HCT116 (cell line): ENCODE data around the gene TRMT1. TPM values are rescaled to one million over a fixed set of nuclear protein-coding genes. Genes with fewer than 3 reads are reported as not detected.

ENCODE experiments used
- ATAC-seq: fragments of 200-7000 bp; cut with Tn5 transposase; 2 replicates; pipeline ENCODE4 v1.9.1; 2020; ENCODE audit warnings: mild to moderate bottlenecking, moderate library complexity
- BruUV-seq: library from RNA; stranded (reverse); fragments of 400-500 nt; replicated peaks from 2 replicates; lab custom pipeline; 2021; lab: Mats Ljungman, UMichigan
- CTCF ChIA-PET: fragments of 300-600 bp; sonication (Branson Sonifier 250); formaldehyde crosslinking; loops from one replicate; lab custom pipeline; 2021; ENCODE audit warnings: antibody characterized with exemption; lab: Charles Lee
- POLR2A ChIA-PET: fragments of 300-600, 350-600 bp; sonication (Branson Sonifier 250); formaldehyde crosslinking; loops from one replicate; lab custom pipeline; 2021; ENCODE audit warnings: antibody characterized with exemption; lab: Charles Lee
- RAD21 ChIA-PET, 2 experiments: fragments of 300-600 bp; sonication (Branson Sonifier 250); formaldehyde crosslinking; loops; one replicate each; lab custom pipeline; 2023; ENCODE audit warnings: low total read pairs in 2 of 2; ENCODE audit not compliant: uncharacterized antibody in 2 of 2, unreplicated experiment in 2 of 2, low non-redundant PET in 1 of 2; lab: Charles Lee
- DNase-seq: peaks from one replicate; pipeline ENCODE4 v3.0.0-alpha.2; 2010; ENCODE audit warnings: low read depth, low spot score
- H2AFZ ChIP-seq: fragments of 200-600 bp; shearing (Covaris generic), sonication (generic); 2 replicates; pipeline ENCODE4 v1.6.1; 2017; ENCODE audit warnings: low read depth, mixed run types, mixed read lengths, antibody characterized with exemption, low read length; ENCODE audit not compliant: poor library complexity, severe bottlenecking
- H3K27ac ChIP-seq: 2 replicates; pipeline ENCODE4 v1.5.1; 2012; ENCODE audit warnings: low read depth, low read length
- H3K27me3 ChIP-seq: fragments of 200-600 bp; sonication (generic); 2 replicates; pipeline ENCODE4 v1.6.1; 2016; ENCODE audit warnings: mixed run types, low read length, mixed read lengths; ENCODE audit not compliant: insufficient read depth
- H3K36me3 ChIP-seq, 2 experiments: fragments of 200-500 bp in 1 of 2; fragments of 200-600 bp in 1 of 2; sonication (Bioruptor generic) in 1 of 2; sonication (generic) in 1 of 2; 2 replicates each; pipeline versions ENCODE4 v1.5.1 to v1.6.1; 2014 to 2016; ENCODE audit warnings: low read length in 2 of 2, inconsistent platforms in 1 of 2, mixed read lengths in 1 of 2, mixed run types in 1 of 2; ENCODE audit not compliant: insufficient read depth in 2 of 2, control insufficient read depth in 1 of 2
- H3K4me1 ChIP-seq, 2 experiments: fragments of 200-600 bp in 1 of 2; sonication (generic) in 1 of 2; 2 replicates each; pipeline versions ENCODE4 v1.5.1 to v1.6.1; 2012 to 2017; ENCODE audit warnings: low read length in 2 of 2, inconsistent platforms in 1 of 2, mild to moderate bottlenecking in 1 of 2, mixed read lengths in 1 of 2, mixed run types in 1 of 2, moderate library complexity in 1 of 2; ENCODE audit not compliant: insufficient read depth in 2 of 2, control insufficient read depth in 1 of 2
- H3K4me2 ChIP-seq: fragments of 200-600 bp; sonication (generic); 2 replicates; pipeline ENCODE4 v1.6.1; 2017; ENCODE audit warnings: mixed run types, low read length, mixed read lengths
- H3K4me3 ChIP-seq, 2 experiments: fragments of 200-600 bp in 1 of 2; sonication (generic) in 1 of 2; replicated peaks in 1 of 2; 2 replicates each; pipeline ENCODE4 v1.5.1; 2011 to 2016; ENCODE audit warnings: low read length in 2 of 2, control low read depth in 1 of 2, low read depth in 1 of 2, mild to moderate bottlenecking in 1 of 2, mixed read lengths in 1 of 2, mixed run types in 1 of 2
- H3K79me2 ChIP-seq: fragments of 200-600 bp; sonication (generic); 2 replicates; pipeline ENCODE4 v1.6.1; 2017; ENCODE audit warnings: mild to moderate bottlenecking, mixed run types, low read length, moderate library complexity, mixed read lengths; ENCODE audit not compliant: insufficient read depth
- H3K9ac ChIP-seq: fragments of 200-600 bp; sonication (generic); 2 replicates; pipeline ENCODE4 v1.6.1; 2016; ENCODE audit warnings: low read length, mixed read lengths
- H3K9me2 ChIP-seq: fragments of 200-600 bp; sonication (generic), shearing (Covaris generic); 2 replicates; pipeline ENCODE4 v1.6.1; 2017; ENCODE audit warnings: mixed run types, mild to moderate bottlenecking, moderate library complexity; ENCODE audit not compliant: insufficient read depth
- H3K9me3 ChIP-seq, 2 experiments: fragments of 200-500 bp in 1 of 2; fragments of 200-600 bp in 1 of 2; sonication (Bioruptor generic) in 1 of 2; sonication (generic) in 1 of 2; 2 replicates each; pipeline ENCODE4 v1.6.1; 2014 to 2017; ENCODE audit warnings: low read length in 2 of 2, mixed read lengths in 2 of 2, inconsistent platforms in 1 of 2, low read depth in 1 of 2, mild to moderate bottlenecking in 1 of 2, mixed run types in 1 of 2, moderate library complexity in 1 of 2; ENCODE audit not compliant: control insufficient read depth in 1 of 2, insufficient read depth in 1 of 2
- H4K20me1 ChIP-seq: fragments of 200-600 bp; sonication (generic), shearing (Covaris generic); 2 replicates; pipeline ENCODE4 v1.6.1; 2017; ENCODE audit warnings: mixed run types, mild to moderate bottlenecking, moderate library complexity; ENCODE audit not compliant: insufficient read depth
- EGR1 ChIP-seq: IDR thresholded peaks from 2 replicates; pipeline ENCODE4 v1.6.1; 2012; ENCODE audit warnings: low read depth
- ELF1 ChIP-seq: IDR thresholded peaks from 2 replicates; pipeline ENCODE4 v1.6.1; 2012; ENCODE audit warnings: low read depth, borderline replicate concordance
- FOSL1 ChIP-seq: IDR thresholded peaks from 2 replicates; pipeline ENCODE4 v1.6.1; 2012; ENCODE audit warnings: low read depth
- JUND ChIP-seq: IDR thresholded peaks from 2 replicates; pipeline ENCODE4 v1.6.1; 2012
- POLR2A ChIP-seq: IDR thresholded peaks from 2 replicates; pipeline ENCODE4 v1.7.0; 2011; ENCODE audit warnings: borderline replicate concordance; ENCODE audit not compliant: insufficient read depth, insufficient read length; ENCODE audit errors: extremely low read depth
- POLR2AphosphoS5 ChIP-seq: IDR thresholded peaks from 2 replicates; pipeline ENCODE4 v1.6.1; 2011; ENCODE audit warnings: mild to moderate bottlenecking, low read depth, low read length, moderate library complexity
- RAD21 ChIP-seq: IDR thresholded peaks from 2 replicates; pipeline ENCODE4 v1.6.1; 2012; ENCODE audit warnings: low read depth, mild to moderate bottlenecking
- SIN3A ChIP-seq: IDR thresholded peaks from 2 replicates; pipeline ENCODE4 v1.6.1; 2012; ENCODE audit warnings: low read depth
- SRF ChIP-seq: IDR thresholded peaks from 2 replicates; pipeline ENCODE4 v1.6.1; 2012; ENCODE audit warnings: low read depth
- TCF7L2 ChIP-seq: IDR thresholded peaks from 2 replicates; pipeline ENCODE4 v1.7.0; 2011; ENCODE audit warnings: borderline replicate concordance, inconsistent platforms; ENCODE audit not compliant: insufficient read depth, insufficient read length; ENCODE audit errors: extremely low read depth
- intact Hi-C: fragments of 100-400 bp; cut with micrococcal nuclease; formaldehyde crosslinking; loops from 2 replicates; pipeline ENCODE4 v1.10.0; 2022
- total RNA-seq: library from RNA; stranded (reverse); gene quantifications from one replicate; pipeline ENCODE4 v1.2.1, GENCODE V29; 2021; ENCODE audit not compliant: unreplicated experiment
- TF ChIP-seq, protein P1 (sequence below): IDR thresholded peaks from 2 replicates; pipeline ENCODE4 v1.6.1; 2012
- TF ChIP-seq, protein P2 (sequence below): IDR thresholded peaks from 2 replicates; pipeline ENCODE4 v1.6.1; 2011; ENCODE audit warnings: mild to moderate bottlenecking, low read length, moderate library complexity; ENCODE audit not compliant: insufficient replicate concordance; ENCODE audit errors: extremely low read depth

TRMT1 gene
- total RNA-seq, 1 experiment from 2014 or later: 84.4 TPM

DNA sequence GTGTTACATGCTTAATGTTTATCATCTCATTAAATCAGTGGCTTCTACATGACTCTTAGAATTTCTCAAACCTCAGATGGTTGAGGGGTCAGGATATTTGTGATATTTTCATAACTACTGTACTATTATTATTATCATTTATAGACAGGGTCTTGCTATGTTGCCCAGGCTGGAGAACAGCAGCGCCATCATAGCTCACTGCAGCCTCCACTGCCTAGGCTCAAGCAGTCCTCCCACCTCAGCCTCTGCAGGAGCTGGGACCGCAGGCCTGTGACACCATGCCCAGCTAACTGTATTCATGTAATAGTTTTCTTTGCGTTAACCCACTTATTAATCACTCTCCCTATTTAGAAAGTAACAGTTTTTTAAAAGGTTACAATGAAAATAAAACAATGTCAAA, 43.2 kb upstream of the TRMT1 start:
- no peak overlapping the region for H3K4me3 ChIP-seq
- peaks cover 12% of the 10 kb centered on the region for H3K79me2 ChIP-seq
- H4K20me1 ChIP-seq: no peaks in the 10 kb centered on the region
- H3K4me2 ChIP-seq: no peak overlapping the region
- H3K9ac ChIP-seq: no peak overlapping the region
- CTCF ChIA-PET: no interaction called here
- no peaks in the 10 kb centered on the region for H3K9me3 ChIP-seq
- BruUV-seq: no TSS peak
- no peak overlapping the region for H3K27ac ChIP-seq
- H3K9me2 ChIP-seq: no peaks in the 10 kb centered on the region
- DNase-seq: no peak
- no peaks in the 10 kb centered on the region for H3K27me3 ChIP-seq
- H2AFZ ChIP-seq: no peak overlapping the region
- RAD21 ChIA-PET: no interaction called here
- no peaks in the 10 kb centered on the region for H3K36me3 ChIP-seq
- no peak for TF ChIP-seq JUND
- TF ChIP-seq POLR2A: no peak
- no peak for TF ChIP-seq SRF
- no peak for TF ChIP-seq RAD21
- TF ChIP-seq, all 23 proteins: peak for 0
- intact Hi-C loops: no loop called here
- POLR2A ChIA-PET: interaction anchor here (1.2 kb wide), 1 partner anchor 10 kb away, joined by 4 read pairs; no protein-coding TSS in a partner anchor
- H3K4me1 ChIP-seq: peaks cover 66 to 88% of the 10 kb centered on the region in 2 experiments
- ATAC-seq: no peak

DNA sequence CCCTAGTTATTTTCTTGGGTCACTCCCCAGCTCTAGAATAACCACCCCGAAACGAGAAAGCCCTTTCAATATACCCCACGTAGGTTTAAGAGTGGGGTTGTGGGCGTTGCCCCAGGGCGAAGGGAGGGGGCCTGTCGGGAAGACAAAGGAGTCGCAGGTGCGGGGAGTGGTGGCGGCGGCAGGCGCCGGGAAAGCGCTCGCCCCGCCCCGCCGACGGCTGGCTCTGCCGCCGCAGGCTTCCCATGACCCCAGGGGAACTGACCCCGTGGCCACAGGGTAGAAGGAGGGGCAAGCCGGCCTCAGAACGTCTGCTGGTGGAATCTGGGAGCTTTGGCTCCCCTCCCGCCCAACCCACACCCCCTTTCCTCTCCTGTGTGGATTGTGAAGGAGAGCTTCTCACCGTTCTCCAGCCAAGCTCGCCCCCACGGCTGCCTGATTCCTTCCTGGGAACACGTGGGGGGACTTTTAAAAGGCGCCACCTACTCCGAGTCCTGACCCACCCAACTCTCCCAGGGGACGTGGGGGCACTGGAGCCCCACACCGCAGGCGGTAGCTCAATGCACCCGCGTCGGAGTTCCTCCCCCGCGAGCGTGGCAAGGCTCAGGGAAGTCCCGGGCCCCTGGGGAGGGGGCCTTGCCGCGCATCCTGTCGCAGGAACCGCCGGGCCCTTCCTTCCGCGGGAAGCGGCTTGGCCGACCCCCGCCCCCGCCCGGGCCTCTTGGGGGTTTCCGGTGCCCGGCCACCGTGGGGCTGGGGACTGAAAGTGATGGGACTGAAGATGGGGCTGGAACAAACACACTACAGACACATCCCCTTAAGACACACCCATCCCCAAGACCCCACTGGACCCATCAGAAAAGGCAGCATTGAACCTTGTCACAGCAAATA, 39.2 kb upstream of the TRMT1 start:
- ChIA-PET POLR2A (interaction anchor here (0.6 to 4.6 kb wide), 15 partner anchors 9 to 190 kb away, joined by 3 to 63 read pairs (median 4); partner anchors contain the start of gene NACC1), CTCF (interaction anchor here (0.6 to 1.7 kb wide), 7 partner anchors 14 to 107 kb away, joined by 3 to 5 read pairs (median 4); no protein-coding TSS in a partner anchor)

More for the DNA sequence above, 39.2 kb upstream of the TRMT1 start:
- H3K79me2 ChIP-seq: peaks cover 29% of the 10 kb centered on the region
- intact Hi-C loops: loop anchor here (1.0 to 2.0 kb wide), 2 partner anchors 35 to 79 kb away; no protein-coding TSS in a partner anchor
- BruUV-seq: no TSS peak
- no peak overlapping the region for H2AFZ ChIP-seq
- H3K4me1 ChIP-seq: peaks cover 33 to 67% of the 10 kb centered on the region in 2 experiments
- H3K9me2 ChIP-seq: no peaks in the 10 kb centered on the region
- no peaks in the 10 kb centered on the region for H3K27me3 ChIP-seq
- H3K27ac ChIP-seq: peak overlapping the region; percentile 99
- H3K36me3 ChIP-seq: peaks cover 0 to 12% of the 10 kb centered on the region in 2 experiments; a peak in 2 of 4 replicates
- no peaks in the 10 kb centered on the region for H3K9me3 ChIP-seq
- H4K20me1 ChIP-seq: peaks cover 12% of the 10 kb centered on the region; the same call in 1 of the 2 replicates
- no peak for DNase-seq
- TF ChIP-seq RAD21 (no peak), ELF1 (no peak), SIN3A (no peak), EGR1 (no peak), POLR2AphosphoS5 (peak; percentile 3), JUND (no peak), TCF7L2 (peak; percentile 80), FOSL1 (no peak), POLR2A (peak; percentile 20)
- TF ChIP-seq, protein P1, sequence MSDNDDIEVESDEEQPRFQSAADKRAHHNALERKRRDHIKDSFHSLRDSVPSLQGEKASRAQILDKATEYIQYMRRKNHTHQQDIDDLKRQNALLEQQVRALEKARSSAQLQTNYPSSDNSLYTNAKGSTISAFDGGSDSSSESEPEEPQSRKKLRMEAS: no peak
- TF ChIP-seq, protein P2, sequence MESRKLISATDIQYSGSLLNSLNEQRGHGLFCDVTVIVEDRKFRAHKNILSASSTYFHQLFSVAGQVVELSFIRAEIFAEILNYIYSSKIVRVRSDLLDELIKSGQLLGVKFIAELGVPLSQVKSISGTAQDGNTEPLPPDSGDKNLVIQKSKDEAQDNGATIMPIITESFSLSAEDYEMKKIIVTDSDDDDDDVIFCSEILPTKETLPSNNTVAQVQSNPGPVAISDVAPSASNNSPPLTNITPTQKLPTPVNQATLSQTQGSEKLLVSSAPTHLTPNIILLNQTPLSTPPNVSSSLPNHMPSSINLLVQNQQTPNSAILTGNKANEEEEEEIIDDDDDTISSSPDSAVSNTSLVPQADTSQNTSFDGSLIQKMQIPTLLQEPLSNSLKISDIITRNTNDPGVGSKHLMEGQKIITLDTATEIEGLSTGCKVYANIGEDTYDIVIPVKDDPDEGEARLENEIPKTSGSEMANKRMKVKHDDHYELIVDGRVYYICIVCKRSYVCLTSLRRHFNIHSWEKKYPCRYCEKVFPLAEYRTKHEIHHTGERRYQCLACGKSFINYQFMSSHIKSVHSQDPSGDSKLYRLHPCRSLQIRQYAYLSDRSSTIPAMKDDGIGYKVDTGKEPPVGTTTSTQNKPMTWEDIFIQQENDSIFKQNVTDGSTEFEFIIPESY: no peak
- H3K9ac ChIP-seq: peak overlapping the region; percentile 96
- H3K4me2 ChIP-seq: peak overlapping the region; percentile 100
- peak; percentile 24 for ATAC-seq
- RAD21 ChIA-PET: interaction anchor here in 1 of 2 experiments (1.1 kb wide), 1 partner anchor 106 kb away, joined by 3 read pairs; no protein-coding TSS in a partner anchor
- peak overlapping the region; percentile 81 to 94 for H3K4me3 ChIP-seq
